Panc1 (cell line): ENCODE results near the gene EIF6. TPM values are rescaled to one million over a fixed set of nuclear protein-coding genes. Genes with fewer than 3 reads are reported as not detected.

Experiments used
- ATAC-seq: fragments of 200-7000 bp; cut with Tn5 transposase; 2 replicates; pipeline ENCODE4 v1.9.1; 2020; ENCODE audit warnings: mild to moderate bottlenecking, moderate library complexity
- BruUV-seq: library from RNA; stranded (reverse); fragments of 400-500 nt; replicated peaks from 2 replicates; lab custom pipeline; 2021; lab: Mats Ljungman, UMichigan
- CTCF ChIA-PET: fragments of 300-600 bp; sonication (Branson Sonifier 250); formaldehyde crosslinking; loops from one replicate; lab custom pipeline; 2022; ENCODE audit warnings: antibody characterized with exemption; lab: Charles Lee
- POLR2A ChIA-PET: fragments of 300-600 bp; sonication (Branson Sonifier 250); formaldehyde crosslinking; loops from one replicate; lab custom pipeline; 2022; ENCODE audit warnings: antibody characterized with exemption; lab: Charles Lee
- DNase-seq: peaks from one replicate; pipeline ENCODE4 v3.0.0-alpha.2; 2010; ENCODE audit warnings: low read depth, low spot score
- H3K27ac ChIP-seq: 2 replicates; pipeline ENCODE4 v1.5.1; 2011; ENCODE audit warnings: mild to moderate bottlenecking, low read length, inconsistent platforms
- H3K27me3 ChIP-seq: fragments of 200-500 bp; sonication (Bioruptor generic); 2 replicates; pipeline ENCODE4 v1.6.0; 2014; ENCODE audit warnings: low read length, inconsistent platforms; ENCODE audit not compliant: control insufficient read depth, insufficient read depth
- H3K36me3 ChIP-seq: fragments of 200-500 bp; sonication (Bioruptor generic); 2 replicates; pipeline ENCODE4 v1.5.1; 2014; ENCODE audit warnings: inconsistent platforms, mild to moderate bottlenecking, low read length, moderate library complexity; ENCODE audit not compliant: control insufficient read depth, insufficient read depth
- H3K4me1 ChIP-seq: 2 replicates; pipeline ENCODE4 v1.5.1; 2011; ENCODE audit warnings: inconsistent platforms, mild to moderate bottlenecking, low read length, moderate library complexity; ENCODE audit not compliant: control insufficient read depth, insufficient read depth
- H3K4me3 ChIP-seq, 2 experiments: 2 replicates each; pipeline ENCODE4 v1.5.1; 2011 to 2012; ENCODE audit warnings: low read depth in 2 of 2, low read length in 2 of 2, mild to moderate bottlenecking in 2 of 2, inconsistent platforms in 1 of 2, moderate library complexity in 1 of 2
- H3K9me3 ChIP-seq: fragments of 200-500 bp; sonication (Bioruptor generic); 2 replicates; pipeline ENCODE4 v1.5.1; 2014; ENCODE audit warnings: low read depth, mild to moderate bottlenecking, inconsistent platforms, low read length, moderate library complexity; ENCODE audit not compliant: control insufficient read depth, insufficient read depth
- CTCF ChIP-seq: fragments of 450-650 bp; IDR thresholded peaks from 2 replicates; pipeline ENCODE4 v1.5.1; 2017; ENCODE audit warnings: mild to moderate bottlenecking
- POLR2AphosphoS5 ChIP-seq: IDR thresholded peaks from 2 replicates; pipeline ENCODE4 v1.6.1; 2012; ENCODE audit warnings: mild to moderate bottlenecking, low read depth, low read length, moderate library complexity
- REST ChIP-seq, 2 experiments: IDR thresholded peaks; 2 replicates each; pipeline ENCODE4 v1.6.1; 2011 to 2012; ENCODE audit warnings: low read depth in 2 of 2, control low read depth in 1 of 2, low read length in 1 of 2, mild to moderate bottlenecking in 1 of 2, moderate library complexity in 1 of 2; ENCODE audit not compliant: insufficient read depth in 1 of 2
- SIN3A ChIP-seq: IDR thresholded peaks from 2 replicates; pipeline ENCODE4 v1.6.1; 2012; ENCODE audit warnings: low read depth, mild to moderate bottlenecking, low read length, moderate library complexity, borderline replicate concordance; ENCODE audit not compliant: insufficient read depth
- TCF7L2 ChIP-seq: IDR thresholded peaks from 2 replicates; pipeline ENCODE4 v1.6.1; 2011; ENCODE audit warnings: mild to moderate bottlenecking, low read depth, low read length, inconsistent platforms
- in situ Hi-C: cut with HindIII; loops from 2 replicates; pipeline ENCODE4 v1.10.0; 2016; ENCODE audit warnings: low sequenced_read_pairs, low pct_unique_long_range_greater_than_20kb
- intact Hi-C: fragments of 100-400 bp; cut with micrococcal nuclease; formaldehyde crosslinking; loops from one replicate; pipeline ENCODE4 v1.10.0; 2022; ENCODE audit not compliant: unreplicated experiment
- total RNA-seq: library from RNA; stranded (reverse); gene quantifications from one replicate; pipeline ENCODE4 v1.2.1, GENCODE V29; 2021; ENCODE audit not compliant: unreplicated experiment

Gene EIF6
- total RNA-seq, 1 experiment from 2014 or later, result 258 TPM

- H3K27ac ChIP-seq, result no peak overlapping the region
- CTCF ChIA-PET, result interaction anchor here (0.5 kb wide), 1 partner anchor 259 kb away, joined by 3 read pairs; no protein-coding TSS in a partner anchor
- POLR2A ChIA-PET, result no interaction called here
- no TSS peak for BruUV-seq
- intact Hi-C loops, result no loop called here
- no peaks in the 10 kb centered on the region for H3K36me3 ChIP-seq
- in situ Hi-C loops, result no loop called here
- H3K27me3 ChIP-seq, result no peaks in the 10 kb centered on the region
- H3K4me3 ChIP-seq, result no peak overlapping the region
- no peaks in the 10 kb centered on the region; the same call in 1 of the 2 replicates for H3K4me1 ChIP-seq
- ATAC-seq (no peak), DNase-seq (no peak)
- H3K9me3 ChIP-seq, result no peaks in the 10 kb centered on the region
- TF ChIP-seq CTCF, result no peak
- TF ChIP-seq SIN3A, result no peak
- no peak for TF ChIP-seq TCF7L2
- no peak for TF ChIP-seq REST (IDR thresholded peaks at IDR 0.05; ENCODE audit: insufficient read depth in 1 of 2, low read depth in 2 of 2, low read length in 1 of 2)
- no peak for TF ChIP-seq POLR2AphosphoS5
Observed at GRCh38 chr20:35296101-35296554, 11.6 kb upstream of the EIF6 start.

- BruUV-seq, result no TSS peak
- TF ChIP-seq SIN3A (no peak), POLR2AphosphoS5 (no peak), REST (IDR thresholded peaks at IDR 0.05; ENCODE audit: insufficient read depth in 1 of 2, low read depth in 2 of 2, low read length in 1 of 2) (no peak), CTCF (no peak), TCF7L2 (no peak)
- H3K27me3 ChIP-seq, result no peaks in the 10 kb centered on the region
- no peak for ATAC-seq
- intact Hi-C loops (no loop called here), in situ Hi-C loops (no loop called here)
- no peaks in the 10 kb centered on the region for H3K9me3 ChIP-seq
- CTCF ChIA-PET, result no interaction called here
- no peak overlapping the region for H3K4me3 ChIP-seq
- POLR2A ChIA-PET, result interaction anchor here (0.7 kb wide), 1 partner anchor 46 kb away, joined by 5 read pairs; no protein-coding TSS in a partner anchor
- no peaks in the 10 kb centered on the region for H3K4me1 ChIP-seq
- no peak overlapping the region for H3K27ac ChIP-seq
- DNase-seq, result no peak
- no peaks in the 10 kb centered on the region for H3K36me3 ChIP-seq
Observed at GRCh38 chr20:35295674-35296073, 11.1 kb upstream of the EIF6 start.
